Measurements from ENCODE around the gene TESPA1. TPM values are rescaled to one million over a fixed set of nuclear protein-coding genes. Genes with fewer than 3 reads are reported as not detected.

The TESPA1 gene
- total and polyA plus RNA-seq, 9 of the 15 experiments (the other 6 are each of a cell fraction or from before 2014, with no cell fraction given), result 0.72 to 7.1 (median 2.4) TPM

DNA sequence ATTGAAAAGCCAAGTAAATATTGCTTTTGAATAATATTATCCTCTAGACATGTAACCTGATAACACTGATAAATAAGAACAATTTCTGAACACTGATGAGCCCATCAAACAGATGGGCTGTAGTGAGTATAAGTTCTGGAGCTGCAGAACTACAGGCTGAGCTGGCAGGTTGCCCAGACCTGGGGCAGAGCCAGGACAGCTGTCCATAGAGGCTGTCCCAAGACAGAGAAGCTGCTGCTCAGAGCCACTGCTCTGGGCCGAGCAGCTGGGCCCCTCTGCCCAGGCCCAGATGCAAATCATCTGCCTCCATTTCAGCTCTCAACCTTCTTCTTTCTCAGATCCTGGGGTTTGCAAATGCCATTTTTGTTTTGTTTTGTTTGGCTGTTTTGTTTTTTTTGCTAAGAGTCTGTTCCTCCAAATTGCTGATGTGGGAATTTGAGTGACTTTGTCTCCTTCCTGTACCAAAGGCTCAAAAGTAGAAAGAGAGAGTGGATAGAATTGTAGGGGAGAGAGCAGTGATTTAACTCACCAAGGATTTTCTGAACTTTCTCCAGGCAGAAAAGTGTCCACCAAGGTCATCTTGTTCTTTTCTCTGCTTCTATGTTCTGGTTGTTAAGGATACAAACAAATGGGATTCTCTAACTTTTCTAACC is 4.0 kb upstream of the TESPA1 start (continued):
- TF ChIP-seq, protein P1, sequence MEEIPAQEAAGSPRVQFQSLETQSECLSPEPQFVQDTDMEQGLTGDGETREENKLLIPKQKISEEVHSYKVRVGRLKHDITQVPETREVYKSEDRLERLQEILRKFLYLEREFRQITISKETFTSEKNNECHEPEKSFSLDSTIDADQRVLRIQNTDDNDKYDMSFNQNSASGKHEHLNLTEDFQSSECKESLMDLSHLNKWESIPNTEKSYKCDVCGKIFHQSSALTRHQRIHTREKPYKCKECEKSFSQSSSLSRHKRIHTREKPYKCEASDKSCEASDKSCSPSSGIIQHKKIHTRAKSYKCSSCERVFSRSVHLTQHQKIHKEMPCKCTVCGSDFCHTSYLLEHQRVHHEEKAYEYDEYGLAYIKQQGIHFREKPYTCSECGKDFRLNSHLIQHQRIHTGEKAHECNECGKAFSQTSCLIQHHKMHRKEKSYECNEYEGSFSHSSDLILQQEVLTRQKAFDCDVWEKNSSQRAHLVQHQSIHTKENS (CRISPR knock-in tag; IDR thresholded peaks at IDR 0.05), result no peak
- TF ChIP-seq NRF1 (conservative IDR thresholded peaks at IDR 0.05 in 1 of 2, IDR thresholded peaks at IDR 0.05 in 1 of 2) (0 out of 4 replicates have a peak, but pooled peaks of 1 of the 2 experiments have one; percentile 16), ZNF584 (CRISPR knock-in tag; IDR thresholded peaks at IDR 0.05; ENCODE audit: low read depth) (no peak), FOXK2 (conservative IDR thresholded peaks at IDR 0.05 in 1 of 2, IDR thresholded peaks at IDR 0.05 in 1 of 2; ENCODE audit: low read depth in 2 of 2) (no peak), SMC3 (conservative IDR thresholded peaks at IDR 0.05; ENCODE audit: insufficient read depth, low read depth, low read length) (no peak), ZNF121 (CRISPR knock-in tag; conservative IDR thresholded peaks at IDR 0.05) (no peak), ZNF274 (IDR thresholded peaks at IDR 0.05; ENCODE audit: borderline replicate concordance, low read depth, low read length) (no peak), ATF7 (IDR thresholded peaks at IDR 0.05) (no peak), RBM15 (IDR thresholded peaks at IDR 0.05; ENCODE audit: insufficient read depth, low read length) (no peak), FOXM1 (IDR thresholded peaks at IDR 0.05; ENCODE audit: low read depth) (no peak), FOXM1 (CRISPR knock-in tag; IDR thresholded peaks at IDR 0.05; ENCODE audit: low read depth) (no peak), SMARCE1 (IDR thresholded peaks at IDR 0.05) (no peak)
- TF ChIP-seq, protein P2, sequence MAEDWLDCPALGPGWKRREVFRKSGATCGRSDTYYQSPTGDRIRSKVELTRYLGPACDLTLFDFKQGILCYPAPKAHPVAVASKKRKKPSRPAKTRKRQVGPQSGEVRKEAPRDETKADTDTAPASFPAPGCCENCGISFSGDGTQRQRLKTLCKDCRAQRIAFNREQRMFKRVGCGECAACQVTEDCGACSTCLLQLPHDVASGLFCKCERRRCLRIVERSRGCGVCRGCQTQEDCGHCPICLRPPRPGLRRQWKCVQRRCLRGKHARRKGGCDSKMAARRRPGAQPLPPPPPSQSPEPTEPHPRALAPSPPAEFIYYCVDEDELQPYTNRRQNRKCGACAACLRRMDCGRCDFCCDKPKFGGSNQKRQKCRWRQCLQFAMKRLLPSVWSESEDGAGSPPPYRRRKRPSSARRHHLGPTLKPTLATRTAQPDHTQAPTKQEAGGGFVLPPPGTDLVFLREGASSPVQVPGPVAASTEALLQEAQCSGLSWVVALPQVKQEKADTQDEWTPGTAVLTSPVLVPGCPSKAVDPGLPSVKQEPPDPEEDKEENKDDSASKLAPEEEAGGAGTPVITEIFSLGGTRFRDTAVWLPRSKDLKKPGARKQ (CRISPR knock-in tag; IDR thresholded peaks at IDR 0.05), result no peak
- TF ChIP-seq, protein P3, sequence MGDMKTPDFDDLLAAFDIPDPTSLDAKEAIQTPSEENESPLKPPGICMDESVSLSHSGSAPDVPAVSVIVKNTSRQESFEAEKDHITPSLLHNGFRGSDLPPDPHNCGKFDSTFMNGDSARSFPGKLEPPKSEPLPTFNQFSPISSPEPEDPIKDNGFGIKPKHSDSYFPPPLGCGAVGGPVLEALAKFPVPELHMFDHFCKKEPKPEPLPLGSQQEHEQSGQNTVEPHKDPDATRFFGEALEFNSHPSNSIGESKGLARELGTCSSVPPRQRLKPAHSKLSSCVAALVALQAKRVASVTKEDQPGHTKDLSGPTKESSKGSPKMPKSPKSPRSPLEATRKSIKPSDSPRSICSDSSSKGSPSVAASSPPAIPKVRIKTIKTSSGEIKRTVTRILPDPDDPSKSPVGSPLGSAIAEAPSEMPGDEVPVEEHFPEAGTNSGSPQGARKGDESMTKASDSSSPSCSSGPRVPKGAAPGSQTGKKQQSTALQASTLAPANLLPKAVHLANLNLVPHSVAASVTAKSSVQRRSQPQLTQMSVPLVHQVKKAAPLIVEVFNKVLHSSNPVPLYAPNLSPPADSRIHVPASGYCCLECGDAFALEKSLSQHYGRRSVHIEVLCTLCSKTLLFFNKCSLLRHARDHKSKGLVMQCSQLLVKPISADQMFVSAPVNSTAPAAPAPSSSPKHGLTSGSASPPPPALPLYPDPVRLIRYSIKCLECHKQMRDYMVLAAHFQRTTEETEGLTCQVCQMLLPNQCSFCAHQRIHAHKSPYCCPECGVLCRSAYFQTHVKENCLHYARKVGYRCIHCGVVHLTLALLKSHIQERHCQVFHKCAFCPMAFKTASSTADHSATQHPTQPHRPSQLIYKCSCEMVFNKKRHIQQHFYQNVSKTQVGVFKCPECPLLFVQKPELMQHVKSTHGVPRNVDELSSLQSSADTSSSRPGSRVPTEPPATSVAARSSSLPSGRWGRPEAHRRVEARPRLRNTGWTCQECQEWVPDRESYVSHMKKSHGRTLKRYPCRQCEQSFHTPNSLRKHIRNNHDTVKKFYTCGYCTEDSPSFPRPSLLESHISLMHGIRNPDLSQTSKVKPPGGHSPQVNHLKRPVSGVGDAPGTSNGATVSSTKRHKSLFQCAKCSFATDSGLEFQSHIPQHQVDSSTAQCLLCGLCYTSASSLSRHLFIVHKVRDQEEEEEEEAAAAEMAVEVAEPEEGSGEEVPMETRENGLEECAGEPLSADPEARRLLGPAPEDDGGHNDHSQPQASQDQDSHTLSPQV (IDR thresholded peaks at IDR 0.05), result no peak
- TF ChIP-seq, protein P4, sequence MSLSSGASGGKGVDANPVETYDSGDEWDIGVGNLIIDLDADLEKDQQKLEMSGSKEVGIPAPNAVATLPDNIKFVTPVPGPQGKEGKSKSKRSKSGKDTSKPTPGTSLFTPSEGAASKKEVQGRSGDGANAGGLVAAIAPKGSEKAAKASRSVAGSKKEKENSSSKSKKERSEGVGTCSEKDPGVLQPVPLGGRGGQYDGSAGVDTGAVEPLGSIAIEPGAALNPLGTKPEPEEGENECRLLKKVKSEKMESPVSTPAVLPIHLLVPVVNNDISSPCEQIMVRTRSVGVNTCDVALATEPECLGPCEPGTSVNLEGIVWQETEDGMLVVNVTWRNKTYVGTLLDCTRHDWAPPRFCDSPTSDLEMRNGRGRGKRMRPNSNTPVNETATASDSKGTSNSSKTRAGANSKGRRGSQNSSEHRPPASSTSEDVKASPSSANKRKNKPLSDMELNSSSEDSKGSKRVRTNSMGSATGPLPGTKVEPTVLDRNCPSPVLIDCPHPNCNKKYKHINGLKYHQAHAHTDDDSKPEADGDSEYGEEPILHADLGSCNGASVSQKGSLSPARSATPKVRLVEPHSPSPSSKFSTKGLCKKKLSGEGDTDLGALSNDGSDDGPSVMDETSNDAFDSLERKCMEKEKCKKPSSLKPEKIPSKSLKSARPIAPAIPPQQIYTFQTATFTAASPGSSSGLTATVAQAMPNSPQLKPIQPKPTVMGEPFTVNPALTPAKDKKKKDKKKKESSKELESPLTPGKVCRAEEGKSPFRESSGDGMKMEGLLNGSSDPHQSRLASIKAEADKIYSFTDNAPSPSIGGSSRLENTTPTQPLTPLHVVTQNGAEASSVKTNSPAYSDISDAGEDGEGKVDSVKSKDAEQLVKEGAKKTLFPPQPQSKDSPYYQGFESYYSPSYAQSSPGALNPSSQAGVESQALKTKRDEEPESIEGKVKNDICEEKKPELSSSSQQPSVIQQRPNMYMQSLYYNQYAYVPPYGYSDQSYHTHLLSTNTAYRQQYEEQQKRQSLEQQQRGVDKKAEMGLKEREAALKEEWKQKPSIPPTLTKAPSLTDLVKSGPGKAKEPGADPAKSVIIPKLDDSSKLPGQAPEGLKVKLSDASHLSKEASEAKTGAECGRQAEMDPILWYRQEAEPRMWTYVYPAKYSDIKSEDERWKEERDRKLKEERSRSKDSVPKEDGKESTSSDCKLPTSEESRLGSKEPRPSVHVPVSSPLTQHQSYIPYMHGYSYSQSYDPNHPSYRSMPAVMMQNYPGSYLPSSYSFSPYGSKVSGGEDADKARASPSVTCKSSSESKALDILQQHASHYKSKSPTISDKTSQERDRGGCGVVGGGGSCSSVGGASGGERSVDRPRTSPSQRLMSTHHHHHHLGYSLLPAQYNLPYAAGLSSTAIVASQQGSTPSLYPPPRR (CRISPR knock-in tag; IDR thresholded peaks at IDR 0.05; ENCODE audit: borderline replicate concordance), result no peak
